GM18951 (cell line): ENCODE data around the gene COL6A1.

Source experiments
- POLR2A ChIP-seq: IDR thresholded peaks from 4 replicates; pipeline ENCODE4 v1.6.1; 2011; ENCODE audit warnings: mild to moderate bottlenecking; ENCODE audit not compliant: insufficient read length, insufficient read depth; ENCODE audit errors: extremely low read depth
- in situ Hi-C: fragments of 300-500 bp; cut with MboI; formaldehyde crosslinking; loops from one replicate; pipeline ENCODE4 v1.12.0; 2022; ENCODE audit warnings: low sequenced_read_pairs, mixed read lengths, inconsistent platforms; ENCODE audit not compliant: unreplicated experiment

Gene COL6A1

DNA sequence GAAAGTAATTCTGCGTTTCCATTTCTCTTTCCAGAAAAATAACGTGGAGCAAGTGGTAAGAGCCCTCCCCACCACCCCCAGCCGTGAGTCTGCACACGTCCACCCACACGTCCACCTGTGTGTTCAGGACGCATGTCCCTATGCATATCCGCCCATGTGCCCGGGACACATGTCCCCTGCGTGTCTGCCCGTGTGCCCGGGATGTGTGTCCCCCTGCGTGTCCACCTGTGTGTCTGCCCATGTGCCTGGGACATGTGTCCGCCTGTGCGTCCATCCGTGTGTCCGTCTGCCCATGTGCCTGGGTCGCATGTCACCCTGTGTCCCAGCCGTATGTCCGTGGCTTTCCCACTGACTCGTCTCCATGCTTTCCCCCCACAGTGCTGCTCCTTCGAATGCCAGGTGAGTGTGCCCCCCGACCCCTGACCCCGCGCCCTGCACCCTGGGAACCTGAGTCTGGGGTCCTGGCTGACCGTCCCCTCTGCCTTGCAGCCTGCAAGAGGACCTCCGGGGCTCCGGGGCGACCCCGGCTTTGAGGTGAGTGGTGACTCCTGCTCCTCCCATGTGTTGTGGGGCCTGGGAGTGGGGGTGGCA lies 5.6 kb downstream of the COL6A1 start:
- no peak for TF ChIP-seq POLR2A

DNA sequence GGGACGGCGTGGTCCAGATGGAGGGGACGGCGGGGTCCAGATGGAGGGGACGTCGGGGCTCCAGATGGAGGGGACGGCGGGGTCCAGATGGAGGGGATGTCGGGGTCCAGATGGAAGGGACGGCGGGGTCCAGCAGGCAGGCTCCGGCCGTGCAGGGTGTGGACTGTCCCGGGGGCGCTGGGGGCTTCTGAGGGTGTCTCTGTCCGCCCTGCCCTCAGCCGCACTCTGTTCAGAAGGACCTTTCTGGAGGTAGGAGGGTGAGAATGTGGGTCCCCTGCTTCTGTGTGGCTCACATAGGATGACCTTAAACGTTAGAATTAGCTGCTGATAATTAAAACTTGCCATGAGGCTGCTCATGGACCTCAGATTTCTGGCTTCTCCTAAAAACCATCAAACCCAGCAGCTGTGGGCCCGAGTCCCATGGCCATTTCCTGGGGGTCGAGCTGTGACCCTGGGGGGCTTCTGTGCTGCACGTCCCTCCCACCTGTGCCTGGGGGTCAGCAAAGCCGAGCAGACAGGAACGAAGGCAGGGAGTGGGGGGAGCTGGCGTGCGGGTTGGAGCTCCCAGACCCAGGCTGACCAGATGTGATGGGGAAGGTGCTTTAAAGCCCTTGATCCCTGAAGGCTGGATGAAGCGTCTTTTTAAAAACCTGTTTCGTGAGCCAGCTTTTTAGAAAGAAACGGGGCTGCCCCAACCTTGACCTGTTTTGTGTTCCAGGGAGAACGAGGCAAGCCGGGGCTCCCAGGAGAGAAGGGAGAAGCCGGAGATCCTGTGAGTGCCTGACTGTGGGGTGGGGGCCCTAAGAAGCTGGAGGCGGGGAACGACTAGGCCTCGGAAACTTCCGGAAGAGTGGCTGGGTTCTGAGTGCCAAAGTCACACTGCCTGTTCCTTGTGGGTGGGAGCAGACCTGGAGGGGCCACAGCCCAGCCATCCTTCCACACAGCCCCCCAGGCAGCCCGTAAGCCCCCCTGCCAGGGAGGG lies 7.1 kb downstream of the COL6A1 start:
- in situ Hi-C loops = no loop called here
- no peak for TF ChIP-seq POLR2A

More for the DNA sequence above, 5.6 kb downstream of the COL6A1 start:
- in situ Hi-C loops = no loop called here

DNA sequence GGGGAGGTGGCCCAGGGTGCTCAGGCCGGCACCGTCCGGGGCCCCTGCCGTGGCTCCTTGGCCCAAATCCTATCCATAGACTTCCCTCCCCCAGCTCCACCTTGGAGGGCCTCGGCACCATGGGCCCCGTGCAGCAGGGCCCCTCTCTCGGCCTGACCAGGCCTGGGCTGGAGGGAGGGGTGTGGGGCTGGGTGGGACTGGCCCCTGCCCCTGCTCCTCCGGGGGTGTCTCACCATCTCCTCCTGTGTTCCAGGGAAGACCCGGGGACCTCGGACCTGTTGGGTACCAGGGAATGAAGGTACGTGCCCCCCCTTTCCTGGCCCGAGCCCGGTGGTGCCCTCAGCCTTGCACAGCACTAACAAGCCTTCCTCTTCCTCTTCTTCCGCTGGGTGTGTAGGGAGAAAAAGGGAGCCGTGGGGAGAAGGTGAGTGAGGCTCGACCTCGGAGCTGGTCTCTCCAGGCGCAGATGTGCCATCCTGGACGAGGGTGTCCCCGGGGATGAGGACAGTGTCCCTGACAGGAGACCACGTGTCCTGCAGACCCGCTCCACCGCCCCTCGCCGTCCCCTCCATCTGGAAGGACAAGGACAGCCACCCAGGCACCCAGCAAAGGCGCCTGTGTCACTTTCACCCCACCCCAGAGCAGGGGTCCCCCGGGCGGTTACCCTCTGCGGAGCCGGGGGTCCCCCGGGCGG lies 7.9 kb downstream of the COL6A1 start:
- in situ Hi-C loops = no loop called here
- TF ChIP-seq POLR2A = no peak

DNA sequence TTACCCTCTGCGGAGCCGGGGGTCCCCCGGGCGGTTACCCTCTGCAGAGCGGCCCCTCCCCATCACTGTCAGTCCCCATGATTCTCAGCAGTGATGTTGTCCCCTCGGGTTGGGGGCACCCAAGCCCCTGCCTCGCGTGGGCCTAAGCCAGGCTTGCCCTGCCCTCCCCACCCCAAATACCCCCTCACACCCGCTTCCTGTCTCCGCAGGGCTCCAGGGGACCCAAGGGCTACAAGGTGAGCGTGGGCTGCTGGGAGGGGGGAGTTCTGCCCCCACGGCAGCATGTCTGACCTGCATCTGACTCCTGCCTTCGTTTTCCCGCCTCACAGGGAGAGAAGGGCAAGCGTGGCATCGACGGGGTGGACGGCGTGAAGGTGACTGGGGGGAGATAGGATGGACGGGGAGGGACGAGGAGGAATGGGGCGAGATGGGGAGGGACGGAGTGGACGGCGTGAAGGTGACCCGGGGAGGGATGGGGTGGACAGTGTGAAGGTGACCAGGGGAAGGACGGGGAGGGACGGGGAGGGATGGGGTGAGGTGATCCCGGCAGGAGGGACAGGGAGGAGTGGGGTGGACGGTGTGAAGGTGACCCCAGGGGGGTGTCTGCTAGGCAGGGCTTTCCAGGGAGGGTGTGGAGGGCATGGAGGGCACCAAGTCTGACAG lies 8.6 kb downstream of the COL6A1 start:
- in situ Hi-C loops = no loop called here
- no peak for TF ChIP-seq POLR2A

DNA sequence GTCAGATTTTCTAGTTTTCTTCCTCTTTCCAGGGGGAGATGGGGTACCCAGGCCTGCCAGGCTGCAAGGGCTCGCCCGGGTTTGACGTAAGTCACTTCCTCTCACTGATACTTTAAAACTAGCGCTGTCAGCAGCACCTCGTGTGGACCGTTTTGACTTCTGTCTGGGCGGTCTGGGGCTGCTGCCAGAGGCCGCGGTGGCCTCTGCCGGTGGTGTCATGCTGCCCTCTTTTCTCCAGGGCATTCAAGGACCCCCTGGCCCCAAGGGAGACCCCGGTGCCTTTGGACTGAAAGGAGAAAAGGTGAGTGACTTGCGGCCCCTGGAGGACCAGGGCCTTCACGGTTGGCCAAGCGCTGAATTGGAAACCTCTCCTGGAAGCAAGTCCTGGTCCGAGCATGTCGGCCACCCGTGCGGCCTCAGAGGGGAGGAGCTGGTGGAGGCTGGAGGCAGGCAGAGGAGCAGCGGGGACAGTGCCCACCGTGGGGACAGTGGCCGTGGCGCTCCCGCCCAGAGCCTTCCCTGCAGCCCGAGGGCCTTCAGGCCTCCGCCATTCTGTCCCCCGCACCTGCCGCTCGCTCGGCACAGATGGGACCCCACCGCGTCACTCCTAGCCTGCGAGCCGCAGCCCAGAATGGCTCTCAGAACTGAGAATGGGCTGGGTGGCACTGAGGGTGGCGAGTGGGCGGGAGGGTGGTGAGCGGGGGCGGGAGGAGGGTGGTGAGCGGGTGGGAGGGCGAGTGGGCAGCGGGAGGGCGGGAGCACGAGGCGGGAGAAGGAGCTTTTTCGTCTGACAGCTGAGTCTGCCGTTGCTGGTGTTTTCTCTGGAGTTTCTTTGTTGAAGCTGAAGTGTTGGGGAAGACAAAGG lies 9.4 kb downstream of the COL6A1 start:
- no peak for TF ChIP-seq POLR2A
- in situ Hi-C loops = no loop called here

DNA sequence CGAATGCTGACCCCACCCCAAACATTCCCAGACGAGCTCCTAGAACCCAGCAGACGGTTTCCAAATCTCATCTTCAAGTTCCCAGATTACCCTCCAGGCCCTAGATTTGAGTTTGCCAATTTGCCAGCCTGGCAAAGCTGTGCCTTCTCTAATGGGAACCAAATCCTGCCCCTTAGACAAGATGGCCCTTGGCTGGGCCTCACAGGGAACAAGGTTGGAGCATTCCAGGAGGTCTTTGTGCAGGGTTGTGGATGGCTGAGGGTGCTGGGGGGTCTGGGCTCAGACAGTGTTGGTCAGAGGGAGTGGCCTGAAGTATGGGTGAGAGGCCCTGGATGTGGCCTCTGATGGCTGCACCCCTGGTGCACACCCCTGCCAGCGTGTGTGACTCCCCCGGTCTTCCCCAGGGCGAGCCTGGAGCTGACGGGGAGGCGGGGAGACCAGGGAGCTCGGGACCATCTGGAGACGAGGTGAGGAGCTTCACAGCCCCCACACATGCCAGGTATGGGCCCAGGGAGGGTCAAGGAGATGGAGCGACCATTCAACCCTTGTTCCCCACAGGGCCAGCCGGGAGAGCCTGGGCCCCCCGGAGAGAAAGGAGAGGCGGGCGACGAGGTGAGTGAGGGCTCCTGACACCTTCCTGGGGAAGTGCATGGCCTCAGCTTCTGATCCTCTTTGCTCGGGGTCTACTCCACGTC lies 10.2 kb downstream of the COL6A1 start:
- in situ Hi-C loops = no loop called here
- no peak for TF ChIP-seq POLR2A

DNA sequence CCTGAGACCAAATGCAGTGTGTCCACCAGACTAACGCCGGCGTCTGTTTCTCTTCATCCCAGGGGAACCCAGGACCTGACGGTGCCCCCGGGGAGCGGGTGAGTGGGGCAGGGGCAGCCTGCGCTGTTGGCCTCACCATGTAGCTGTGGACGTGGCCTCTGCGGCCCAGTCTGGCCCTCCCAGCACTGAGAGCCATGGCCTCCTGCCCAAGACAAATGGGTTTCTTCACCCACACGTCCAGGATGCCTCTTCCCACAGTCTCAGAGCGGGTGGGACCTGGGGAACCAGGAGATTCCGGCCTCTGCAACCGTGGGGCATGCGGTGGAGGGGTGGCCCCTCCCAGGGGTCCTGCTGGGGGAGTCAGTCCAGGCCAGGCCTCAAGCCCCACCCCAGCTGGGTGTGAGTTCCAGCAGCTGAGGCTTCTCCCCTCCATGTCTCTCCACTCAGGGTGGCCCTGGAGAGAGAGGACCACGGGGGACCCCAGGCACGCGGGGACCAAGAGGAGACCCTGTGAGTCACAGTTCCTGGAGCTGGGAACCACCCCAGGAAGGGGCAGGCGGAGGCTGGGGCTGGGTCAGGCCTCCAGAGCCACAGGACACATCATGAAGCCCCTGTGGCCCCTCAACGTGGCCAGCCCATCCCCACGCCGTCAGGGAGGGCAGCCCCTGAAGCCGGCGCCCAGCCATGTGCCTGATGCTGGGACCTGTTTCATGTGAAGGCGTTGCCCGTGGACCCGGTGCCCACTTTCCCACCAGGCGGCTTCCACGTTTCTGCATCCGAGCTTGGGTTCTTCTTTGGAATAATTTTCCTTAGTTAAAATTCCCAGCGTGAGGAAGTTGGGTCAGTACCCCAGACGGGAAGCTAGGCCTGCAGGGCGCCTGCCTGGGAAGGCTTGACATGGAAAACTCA lies 11.0 kb downstream of the COL6A1 start:
- no peak for TF ChIP-seq POLR2A
- in situ Hi-C loops = no loop called here

DNA sequence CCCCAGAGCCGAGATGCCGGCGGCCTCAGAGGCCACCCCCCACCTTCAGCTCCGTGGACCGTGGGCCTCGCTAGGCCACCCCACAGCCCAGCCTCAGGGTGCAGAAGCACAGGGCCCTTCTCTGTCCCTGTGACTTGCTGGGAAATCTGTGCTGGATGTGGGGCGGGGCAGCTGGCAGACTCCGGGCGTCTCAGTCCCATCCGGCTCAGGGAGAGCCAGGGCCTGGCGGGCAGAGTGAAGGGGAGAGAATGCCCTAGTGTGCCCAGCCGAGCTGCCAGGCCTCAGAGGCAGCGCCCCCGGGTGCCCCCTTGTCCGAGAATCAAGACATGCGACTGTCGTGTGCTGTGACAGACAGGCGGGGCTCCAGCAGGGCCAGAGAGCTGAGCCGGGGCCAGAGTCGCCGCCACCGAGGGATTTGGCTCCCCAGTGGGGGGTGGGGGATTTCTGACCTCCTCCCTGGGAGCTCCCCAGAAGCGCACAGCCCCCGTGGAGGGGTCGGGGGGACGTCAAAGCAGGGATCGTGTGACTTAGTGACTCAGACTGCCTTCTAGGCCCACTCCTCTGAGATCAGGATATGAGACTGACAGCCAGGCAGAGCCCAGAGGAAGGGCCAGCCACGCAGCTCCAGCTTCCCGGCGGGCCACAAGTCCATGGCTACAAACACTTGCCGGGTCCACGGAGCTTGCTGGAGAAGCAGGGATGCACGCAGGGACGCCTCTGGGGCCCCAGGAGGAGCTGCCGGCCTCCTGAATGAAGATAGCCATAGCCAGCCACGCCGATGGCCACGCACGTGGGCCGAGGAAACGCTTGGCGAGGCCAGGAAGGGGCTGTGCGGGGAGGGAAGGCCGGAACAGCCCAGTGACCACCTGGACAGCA lies 11.9 kb downstream of the COL6A1 start:
- in situ Hi-C loops = no loop called here
- no peak for TF ChIP-seq POLR2A

DNA sequence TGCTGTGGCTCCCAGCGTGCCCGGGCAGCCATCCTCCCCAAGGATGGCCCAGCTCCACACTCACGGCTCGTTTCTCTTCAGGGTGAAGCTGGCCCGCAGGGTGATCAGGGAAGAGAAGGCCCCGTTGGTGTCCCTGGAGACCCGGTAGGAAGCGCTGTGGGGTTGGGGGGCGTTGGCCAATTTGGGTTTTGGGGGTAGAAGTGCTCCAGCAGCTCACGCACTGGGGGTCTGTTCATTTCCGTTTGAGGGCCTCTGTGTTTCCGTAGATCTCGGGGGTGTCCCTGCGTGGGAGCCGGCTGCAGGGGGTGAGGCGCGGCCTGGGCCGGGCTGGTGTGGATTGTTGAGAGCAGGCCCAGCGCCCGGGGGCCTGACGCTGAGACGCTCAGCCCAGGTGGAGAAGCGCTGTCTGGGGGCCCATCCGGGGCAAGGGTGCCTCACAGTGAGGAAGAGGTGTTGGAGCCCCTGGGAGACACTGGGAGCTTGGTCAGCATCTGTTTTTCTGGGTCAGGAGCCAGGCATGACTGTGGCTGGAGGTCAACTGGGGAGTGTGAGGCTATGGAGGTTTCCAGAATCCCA lies 12.6 kb downstream of the COL6A1 start:
- in situ Hi-C loops = no loop called here
- no peak for TF ChIP-seq POLR2A

DNA sequence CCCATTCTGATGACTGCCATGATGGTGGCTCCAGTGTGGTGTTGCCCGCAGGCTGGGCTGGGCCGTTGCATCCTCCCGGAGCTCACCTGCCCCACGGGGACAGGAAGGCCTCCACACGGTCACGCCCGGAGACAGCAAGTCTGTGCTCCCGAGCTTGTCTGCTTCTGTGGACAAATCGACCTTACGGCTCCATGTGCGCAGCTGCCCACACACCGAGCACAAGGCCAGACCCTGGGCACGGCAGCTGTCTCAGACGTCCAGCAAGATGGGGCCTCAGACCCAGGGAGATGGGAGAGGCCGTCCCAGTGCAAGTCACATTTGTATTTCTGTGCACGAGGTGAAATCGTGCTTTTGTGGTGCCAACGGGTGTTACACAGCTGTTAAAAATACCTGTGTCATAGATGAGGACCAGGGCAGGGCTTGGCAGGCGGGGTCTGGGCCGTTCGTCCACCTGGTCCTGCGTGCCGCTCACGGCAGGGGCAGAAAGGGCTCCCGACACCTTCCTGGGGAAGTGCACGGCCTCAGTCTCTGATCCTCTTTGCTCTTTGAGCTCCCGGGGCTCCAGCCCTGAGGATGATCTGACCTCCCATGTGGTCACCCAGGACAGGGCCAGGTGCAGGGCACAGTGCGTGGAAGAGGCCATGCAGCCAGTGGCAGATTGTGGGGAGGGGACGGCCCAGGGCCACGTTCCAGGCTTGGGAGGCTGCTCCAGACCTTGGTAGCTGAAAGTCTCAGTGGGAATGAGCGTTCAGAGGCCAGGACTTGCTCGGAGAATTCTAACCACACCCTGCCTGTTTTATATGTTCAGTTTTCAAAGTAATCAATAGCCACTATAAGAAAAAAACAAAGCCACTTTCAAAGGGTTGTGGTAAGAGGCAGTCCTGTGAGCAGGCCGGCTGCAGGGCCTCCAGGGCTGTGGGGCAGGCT lies 13.5 kb downstream of the COL6A1 start:
- no peak for TF ChIP-seq POLR2A
- in situ Hi-C loops = no loop called here
